Epithelial cell of prostate (primary cell): ENCODE measurements around the gene DEFB131B.
"Not testable (repeated sequence)": the region's sequence is repeated elsewhere in the genome, so short reads cannot be mapped to it uniquely, and the experiment has no call there.

Experiments
- DNase-seq: peaks from one replicate; pipeline ENCODE4 v3.0.0-alpha.2; 2011; ENCODE audit warnings: low read depth, low spot score
- H3K27ac ChIP-seq: fragments of 450-650 bp; 2 replicates; pipeline ENCODE4 v1.5.1; 2017; ENCODE audit warnings: mild to moderate bottlenecking

DEFB131B gene

GRCh38 chr11:71910775-71911174, 32.5 kb downstream of the DEFB131B start:
- H3K27ac ChIP-seq, DNase-seq: not testable (repeated sequence)

GRCh38 chr11:71911321-71911985, 33.2 kb downstream of the DEFB131B start:
- DNase-seq, H3K27ac ChIP-seq: not testable (repeated sequence)

GRCh38 chr11:71911986-71912340, 33.7 kb downstream of the DEFB131B start:
- DNase-seq = not testable (repeated sequence)

GRCh38 chr11:71913756-71914526, 35.7 kb downstream of the DEFB131B start:
- no peak for DNase-seq
- no peak overlapping the region for H3K27ac ChIP-seq

More at GRCh38 chr11:71911986-71912340, 33.7 kb downstream of the DEFB131B start:
- not testable (repeated sequence) for H3K27ac ChIP-seq

- no peak for DNase-seq
- H3K27ac ChIP-seq = no peak overlapping the region
These were observed 36.5 kb downstream of the DEFB131B start for GRCh38 chr11:71914617-71915189.

- no peak overlapping the region for H3K27ac ChIP-seq
- DNase-seq = no peak
These were observed 39.4 kb downstream of the DEFB131B start for GRCh38 chr11:71917646-71918140.

GRCh38 chr11:71927820-71928736, 49.8 kb downstream of the DEFB131B start, which contains the start of gene XNDC1N:
Gene XNDC1N (minus strand): TSS chr11:71928594. CDS start chr11:71923353, 5,241 bp downstream.
- peak; percentile 54 for DNase-seq
- H3K27ac ChIP-seq = peak within 1 kb of the TSS; percentile 77

GRCh38 chr11:71928737-71929443, 50.6 kb downstream of the DEFB131B start, which contains the start of gene RNF121:
Gene RNF121 (plus strand): TSS chr11:71929046. CDS start chr11:71929062, 16 bp downstream.
- peak within 1 kb of the TSS; percentile 77 for H3K27ac ChIP-seq

GRCh38 chr11:71929491-71929890, 51.2 kb downstream of the DEFB131B start:
- no peak overlapping the region for H3K27ac ChIP-seq
- DNase-seq = no peak

More at GRCh38 chr11:71928737-71929443, 50.6 kb downstream of the DEFB131B start, which contains the start of gene RNF121:
- peak; percentile 68 for DNase-seq

GRCh38 chr11:71930556-71931244, 52.4 kb downstream of the DEFB131B start:
- no peak overlapping the region for H3K27ac ChIP-seq
- no peak for DNase-seq

- DNase-seq = no peak
- no peak overlapping the region for H3K27ac ChIP-seq
These were observed 53.0 kb downstream of the DEFB131B start for GRCh38 chr11:71931245-71931602.

- no peak for DNase-seq
These were observed 55.1 kb downstream of the DEFB131B start for GRCh38 chr11:71933141-71933933.

More at GRCh38 chr11:71933141-71933933, 55.1 kb downstream of the DEFB131B start:
- no peak overlapping the region for H3K27ac ChIP-seq
